NCI-H526 treated with DMSO at 0.1 percent for 48 hours (cell line): ENCODE data around the gene ROPN1B.

Experiments used
- DNase-seq: peaks from one replicate; lab custom pipeline; 2025; lab: John Stamatoyannopoulos, UW

ROPN1B gene

DNA sequence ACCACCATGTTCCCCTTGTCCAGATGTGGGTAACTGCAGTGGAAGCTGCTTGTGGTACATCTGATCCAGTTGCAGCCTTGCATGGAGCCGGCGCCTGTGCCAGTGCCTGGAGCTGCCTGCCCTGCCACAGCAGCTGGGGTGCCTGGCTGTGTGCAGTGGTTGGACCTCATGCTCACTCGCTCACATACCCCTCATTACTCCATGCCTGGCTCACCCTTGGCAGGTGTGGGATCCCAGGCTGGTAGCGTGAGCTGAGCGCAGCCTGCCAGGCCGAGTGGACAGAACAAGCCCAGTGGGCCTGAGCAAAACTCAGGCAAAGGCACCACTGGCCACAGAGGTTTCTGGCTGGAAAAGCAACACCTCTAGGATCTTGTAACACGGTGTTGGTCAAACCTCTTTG lies 35.7 kb downstream of the ROPN1B start:
- no peak for DNase-seq

DNA sequence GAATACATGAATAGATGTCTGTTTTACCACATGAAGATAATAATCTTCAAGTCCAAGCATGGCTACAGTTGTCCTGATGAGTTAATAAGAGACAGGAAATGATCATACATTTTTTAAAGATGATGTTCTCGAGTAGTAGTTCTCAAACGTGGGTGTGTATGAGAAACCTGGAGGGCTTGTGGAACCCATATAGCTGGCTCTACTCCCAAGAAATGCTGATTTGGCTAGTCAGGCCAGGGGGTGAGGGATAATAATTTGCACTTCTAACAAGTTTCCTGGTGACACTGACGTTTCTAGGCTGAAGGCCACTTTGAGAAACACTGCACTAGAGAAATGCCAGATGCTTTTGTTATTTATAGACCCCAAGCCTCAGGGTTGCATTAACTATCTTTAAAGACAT lies 37.0 kb downstream of the ROPN1B start:
- DNase-seq, result no peak

DNA sequence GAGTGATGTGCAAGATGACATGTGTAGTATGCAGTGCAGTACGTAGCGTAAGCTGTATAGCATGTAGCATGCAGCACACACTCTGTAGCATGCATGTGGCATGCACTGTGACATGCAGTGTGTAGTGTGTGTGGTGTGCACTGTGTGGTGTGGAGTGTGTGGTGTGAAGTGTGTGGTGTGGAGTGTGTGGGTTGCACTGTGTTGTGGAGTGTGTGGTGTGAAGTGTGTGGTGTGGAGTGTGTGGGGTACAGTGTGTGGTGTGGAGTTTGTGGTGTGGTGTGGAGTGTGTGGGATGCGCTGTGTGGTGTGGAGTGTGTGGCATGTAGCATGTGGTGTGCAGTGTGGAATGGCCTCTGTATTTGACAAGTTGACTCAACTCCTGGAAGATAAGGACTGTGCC lies 39.2 kb downstream of the ROPN1B start:
- no peak for DNase-seq

DNA sequence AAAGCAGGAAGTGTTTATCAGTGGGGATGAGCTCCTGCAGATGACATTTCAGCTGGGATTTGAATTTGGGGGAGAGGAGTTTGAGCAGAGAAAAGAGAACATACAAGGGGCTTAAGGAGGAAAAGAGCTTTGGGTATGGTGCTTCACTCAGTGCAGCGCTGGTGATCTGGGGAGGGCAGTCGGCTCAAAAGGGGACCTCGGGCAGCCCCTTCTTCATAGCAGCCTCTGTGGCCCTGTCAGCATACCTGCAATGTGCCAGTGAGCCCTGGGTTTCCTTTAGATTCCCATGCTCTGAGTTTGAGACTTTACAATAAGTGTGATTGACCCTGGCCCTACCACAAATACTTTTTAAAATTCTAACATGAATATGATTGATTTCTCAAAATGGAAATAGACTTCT lies 40.2 kb downstream of the ROPN1B start:
- no peak for DNase-seq

DNA sequence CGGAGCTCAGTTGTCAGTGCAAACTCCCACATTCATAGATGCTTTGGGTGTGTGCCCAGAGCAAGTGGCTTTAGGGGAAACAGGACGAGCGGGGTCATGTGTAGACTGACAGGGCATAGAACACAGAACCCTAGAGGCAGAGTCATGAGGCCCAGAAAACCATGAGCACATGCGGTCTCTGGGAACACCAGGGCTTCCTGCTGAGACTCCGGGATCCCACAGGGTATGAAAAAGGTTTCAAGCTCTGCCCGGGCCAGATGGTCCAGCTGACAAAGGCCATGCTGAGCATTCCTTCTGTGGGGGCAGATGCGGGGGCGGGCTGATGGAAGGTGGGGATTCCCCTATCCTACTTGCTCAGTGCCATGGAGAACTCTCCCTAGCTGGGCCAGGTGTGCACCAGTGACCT lies 44.8 kb downstream of the ROPN1B start:
- DNase-seq, result no peak

DNA sequence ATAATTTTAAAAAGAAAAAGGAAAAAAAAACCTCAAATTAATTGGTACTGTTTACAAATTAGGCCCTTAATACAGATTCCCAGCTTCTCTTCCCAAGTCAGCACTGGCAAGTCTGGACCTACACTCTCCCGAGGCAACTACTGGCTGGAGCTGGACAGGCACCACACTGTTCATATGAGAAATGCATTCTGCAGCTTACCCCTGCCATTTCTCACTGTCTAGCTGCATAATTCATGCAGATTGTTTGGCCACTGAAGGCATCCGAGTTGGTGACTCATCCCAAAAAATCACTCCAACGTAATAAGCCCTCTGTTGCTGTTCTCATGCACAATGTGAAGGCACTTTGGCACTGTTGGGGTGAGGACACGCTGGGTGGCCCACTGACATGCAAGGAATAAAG lies 45.3 kb downstream of the ROPN1B start:
- DNase-seq, result no peak

DNA sequence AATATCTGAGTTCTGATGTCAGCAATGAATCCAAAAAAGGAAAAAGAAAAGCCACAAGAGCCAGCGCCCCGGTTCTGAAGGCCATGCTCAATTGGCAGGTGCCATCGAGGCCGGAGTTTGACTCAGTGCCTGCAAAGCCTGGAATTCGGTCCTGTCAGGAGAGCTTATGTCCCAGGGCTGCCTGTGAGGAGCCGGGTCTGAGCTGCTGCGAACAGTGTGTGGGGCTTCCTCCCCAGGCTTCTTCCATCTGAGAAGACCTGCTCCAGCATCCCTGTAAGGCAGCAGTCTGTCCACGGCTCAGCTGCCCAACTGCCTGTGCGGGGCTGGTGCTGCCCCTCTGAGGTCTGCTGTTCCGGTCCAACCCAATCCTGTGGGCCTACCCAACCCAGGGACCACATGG lies 46.1 kb downstream of the ROPN1B start:
- DNase-seq, result no peak

DNA sequence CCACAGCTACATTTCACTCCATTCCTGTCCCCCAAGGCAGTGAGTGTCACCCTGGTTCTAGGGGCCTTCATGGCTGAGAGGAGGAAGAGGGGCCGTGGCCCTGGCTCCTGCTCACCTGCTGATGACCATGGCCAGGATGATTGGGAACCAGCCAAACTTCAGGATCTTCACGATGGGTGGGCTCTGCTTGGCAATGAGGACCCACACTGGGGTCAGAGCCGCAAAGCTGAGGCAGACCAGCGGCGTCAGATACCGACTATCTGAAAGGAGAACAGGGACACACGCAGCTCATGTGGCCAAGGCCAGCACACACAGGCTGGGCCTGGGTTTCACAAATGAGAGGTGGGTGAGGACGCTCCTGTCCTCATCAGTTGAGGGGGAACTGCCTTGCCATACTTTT lies 47.6 kb downstream of the ROPN1B start:
- DNase-seq, result no peak

DNA sequence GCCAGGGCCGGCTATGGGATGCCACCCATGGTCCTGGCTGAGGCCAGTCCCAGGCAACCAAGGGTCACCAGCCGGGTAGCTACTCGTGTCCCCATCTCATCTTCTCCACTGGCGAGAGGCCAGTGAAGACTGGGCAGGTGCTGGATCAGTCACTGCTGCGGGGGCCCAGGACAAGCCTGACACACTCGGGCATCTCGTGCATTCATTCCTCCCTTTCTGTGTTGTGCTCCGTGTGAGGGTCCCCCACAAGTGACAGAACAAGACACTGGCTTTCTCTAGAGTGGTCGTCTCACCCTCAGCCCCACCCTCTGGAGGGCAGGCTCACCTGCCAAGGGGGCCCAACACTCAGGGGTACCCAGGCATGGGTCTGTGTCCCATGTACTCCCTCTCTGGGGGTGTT lies 48.4 kb downstream of the ROPN1B start:
- no peak for DNase-seq

DNA sequence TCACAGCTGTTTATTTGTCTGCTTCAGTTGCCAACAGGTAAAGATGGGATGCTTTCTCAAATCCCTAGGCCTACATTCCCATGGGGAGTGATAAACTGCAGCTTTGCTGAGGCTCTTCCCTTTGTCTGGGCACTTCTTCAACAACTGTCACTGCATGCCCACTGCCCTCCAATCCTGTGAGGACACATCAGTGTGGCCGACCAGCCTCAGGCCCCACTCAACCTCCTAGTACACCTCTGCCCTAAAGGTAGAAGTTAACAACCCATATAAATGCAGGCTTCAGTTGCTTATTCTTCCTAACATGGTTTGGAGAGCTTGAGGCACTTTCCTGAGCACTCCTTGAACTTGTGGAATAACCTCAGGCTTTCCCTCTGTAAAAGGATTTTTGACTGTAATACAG lies 49.6 kb downstream of the ROPN1B start:
- DNase-seq, result no peak

DNA sequence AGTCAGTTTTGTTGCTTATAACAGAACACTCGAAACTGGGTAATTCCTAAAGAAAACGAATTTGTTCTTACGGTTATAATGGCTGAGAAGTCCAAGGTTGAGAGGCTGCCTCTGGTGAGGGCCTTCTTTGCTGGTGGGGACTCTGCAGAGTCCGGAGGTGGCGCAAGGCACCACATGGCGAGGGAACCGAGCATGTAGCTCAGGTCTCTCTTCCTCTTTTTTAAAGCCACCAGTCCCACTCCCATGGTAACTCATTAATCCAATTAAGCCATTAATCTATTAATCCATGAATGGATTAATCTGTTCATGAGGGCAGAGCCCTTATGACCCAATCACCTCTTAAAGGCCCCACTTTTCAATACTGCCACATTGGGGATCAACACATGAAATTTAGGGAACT lies 50.0 kb downstream of the ROPN1B start:
- no peak for DNase-seq

DNA sequence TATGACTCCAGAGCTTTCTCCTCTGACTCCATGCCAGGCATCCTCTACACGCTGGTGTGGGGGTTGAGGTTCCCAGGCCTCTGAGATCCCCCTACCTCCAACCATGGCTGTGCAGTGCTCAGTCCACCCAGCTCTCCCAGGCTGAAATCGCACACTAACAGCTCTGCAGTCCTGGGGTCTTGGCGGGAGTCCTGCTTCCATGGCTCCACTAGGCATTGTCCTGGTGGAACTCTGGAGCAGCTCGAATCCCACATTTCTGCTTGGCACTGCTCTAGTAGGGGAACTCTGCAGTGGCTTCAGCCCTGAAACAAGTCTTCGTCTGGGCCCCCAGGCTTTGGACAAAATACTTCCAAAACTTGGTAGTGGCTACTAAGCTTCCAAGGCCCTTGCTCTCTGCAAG lies 50.7 kb downstream of the ROPN1B start:
- no peak for DNase-seq

DNA sequence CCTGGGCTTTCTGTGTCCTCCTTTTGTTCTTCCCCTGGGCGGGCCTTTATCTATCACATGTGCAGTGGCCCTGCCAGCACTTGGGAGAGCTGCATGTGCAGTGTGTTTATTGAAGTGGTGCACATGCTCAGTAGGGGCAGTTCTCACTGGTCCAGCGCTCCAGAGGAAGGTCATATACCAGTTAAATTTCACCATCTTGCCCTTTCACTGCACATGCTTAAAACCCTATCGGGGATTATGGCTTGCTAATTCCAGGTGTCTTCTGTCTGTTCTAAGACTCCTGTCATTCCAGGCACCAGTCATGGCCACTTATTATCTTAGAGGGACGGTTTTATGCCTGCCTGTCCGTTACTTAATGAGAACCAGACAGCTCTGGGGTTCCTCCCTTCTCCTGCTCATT lies 52.2 kb downstream of the ROPN1B start:
- DNase-seq, result no peak

DNA sequence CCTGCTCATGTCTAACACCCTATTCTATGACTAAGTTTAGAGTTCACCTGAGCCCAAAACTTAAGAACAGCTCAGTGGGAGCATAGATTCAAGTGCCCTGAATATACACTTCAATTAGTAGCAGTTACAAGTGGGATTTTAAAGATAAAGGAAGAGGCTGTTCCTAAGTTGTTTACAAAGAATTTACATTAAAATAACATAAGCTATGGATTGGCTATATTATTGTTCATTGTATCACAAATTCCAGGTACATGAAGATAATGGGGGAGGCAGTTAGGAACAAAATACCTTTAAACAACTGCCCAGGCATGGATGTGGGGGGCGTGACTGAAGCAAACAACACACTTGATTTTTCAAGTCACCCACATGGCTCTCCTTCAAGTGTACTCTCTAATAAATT lies 52.7 kb downstream of the ROPN1B start:
- DNase-seq, result no peak

DNA sequence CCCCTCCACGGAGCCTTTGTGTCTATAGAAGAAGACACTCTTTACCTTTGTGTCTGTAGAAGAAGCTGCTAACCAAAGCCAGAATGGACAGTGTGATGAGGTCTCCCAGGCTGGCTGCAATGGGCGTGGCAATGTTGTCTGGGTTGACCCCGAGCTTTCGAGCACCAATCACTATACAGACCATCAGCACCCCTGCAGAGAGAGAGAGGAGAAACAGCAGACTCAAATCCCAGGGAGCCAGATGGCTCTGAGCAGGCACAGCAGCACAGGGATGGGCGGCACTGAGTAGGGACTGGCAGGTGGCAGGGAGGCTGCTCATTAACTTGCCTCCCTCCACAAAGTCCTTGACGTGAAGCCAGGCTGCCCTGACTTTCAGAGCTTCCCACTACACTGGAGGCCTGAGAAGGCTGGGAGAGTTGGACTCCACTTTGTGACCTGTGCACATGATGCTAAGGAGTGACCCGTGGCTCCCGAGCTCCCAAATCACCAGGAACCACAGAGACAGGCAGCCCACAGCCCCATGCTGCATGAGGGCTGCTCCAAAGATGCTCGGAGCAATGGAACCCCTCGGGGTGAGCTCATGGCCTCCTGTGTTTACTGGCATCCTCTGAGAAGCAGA lies 53.9 kb downstream of the ROPN1B start:
- DNase-seq, result no peak

DNA sequence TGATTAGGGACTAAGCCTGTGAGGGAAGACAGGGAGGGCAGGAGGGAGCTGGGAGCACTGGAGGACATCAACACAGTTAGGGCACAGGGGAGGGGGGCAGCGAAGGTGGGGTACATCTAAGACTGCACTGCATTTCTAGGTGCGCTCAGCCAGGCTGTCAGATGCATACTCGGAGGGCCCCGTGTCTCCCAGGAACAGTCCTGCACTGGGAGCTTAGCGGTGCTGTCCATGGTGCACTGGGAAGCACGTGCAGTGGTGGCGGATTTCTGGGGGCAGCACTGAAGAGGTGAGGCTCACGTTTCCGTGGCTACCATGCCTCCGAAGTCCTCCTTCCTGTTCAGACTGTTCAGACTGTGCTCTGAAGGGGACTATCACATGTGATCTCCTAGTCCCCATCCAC lies 54.4 kb downstream of the ROPN1B start:
- no peak for DNase-seq

DNA sequence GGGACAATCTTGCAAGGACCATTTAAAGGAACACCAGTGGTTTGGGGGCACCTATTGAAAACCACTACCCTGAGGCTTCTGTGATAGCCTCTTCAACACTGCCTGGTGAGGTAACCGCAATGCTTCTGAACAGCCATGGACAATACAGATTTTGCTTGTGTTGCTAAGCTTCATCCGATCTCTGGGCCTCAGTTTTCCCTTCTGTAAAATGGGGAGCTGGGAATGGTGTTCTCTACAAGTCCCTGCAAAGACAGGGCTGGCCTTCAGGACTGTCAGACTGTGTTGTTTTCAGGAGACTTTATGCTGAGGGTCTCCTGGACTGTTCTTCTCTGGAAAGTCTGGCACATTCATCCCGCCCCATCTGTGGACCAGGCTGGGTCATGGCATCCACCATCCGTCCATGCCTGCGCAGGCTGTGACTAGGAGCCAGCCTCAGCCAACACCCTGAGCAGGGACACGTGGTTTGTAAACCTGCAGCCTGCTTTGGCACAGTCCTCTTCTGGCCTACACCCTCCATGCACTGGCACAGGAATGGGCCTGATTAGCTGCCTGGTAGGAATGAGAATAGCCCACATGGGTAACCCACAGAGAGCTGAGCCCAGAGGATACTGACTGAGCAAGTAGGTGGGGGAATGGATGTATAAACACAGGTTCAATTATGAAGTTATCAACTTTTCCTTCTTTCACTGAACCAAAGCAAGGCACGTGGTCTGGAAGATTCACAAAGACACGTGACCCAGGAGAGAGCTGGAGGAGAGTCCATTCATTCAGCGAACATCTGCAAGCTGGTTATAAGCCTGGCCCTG lies 55.3 kb downstream of the ROPN1B start:
- DNase-seq, result no peak

DNA sequence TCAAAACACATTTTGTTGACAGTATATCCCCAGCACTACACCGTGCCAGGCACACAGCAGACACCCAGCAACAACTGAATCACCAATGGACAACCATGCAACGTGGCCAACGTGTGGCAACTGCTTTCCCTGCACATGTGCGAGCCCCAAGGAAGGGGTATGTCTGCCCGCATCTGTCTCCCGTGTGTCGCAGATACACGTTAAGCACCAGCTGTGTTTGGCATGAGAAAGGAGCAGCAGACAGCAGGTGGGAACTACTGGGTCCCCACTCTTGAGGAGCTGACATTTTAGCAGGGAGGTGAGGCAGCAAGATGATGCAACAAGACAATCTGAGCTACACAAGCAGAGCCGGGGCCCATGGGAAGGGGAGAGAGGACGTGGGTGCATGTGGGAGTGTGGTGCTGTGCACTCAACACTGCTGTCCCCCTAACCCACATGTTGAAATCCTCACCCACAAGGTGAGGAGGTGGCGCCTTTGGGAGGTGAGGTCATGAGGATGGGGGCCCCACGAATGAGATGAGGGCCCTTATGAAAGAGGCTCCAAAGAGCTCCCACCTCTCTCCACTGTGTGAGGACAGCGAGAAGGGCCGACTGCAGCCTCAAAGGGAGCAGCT lies 56.2 kb downstream of the ROPN1B start:
- DNase-seq, result no peak

DNA sequence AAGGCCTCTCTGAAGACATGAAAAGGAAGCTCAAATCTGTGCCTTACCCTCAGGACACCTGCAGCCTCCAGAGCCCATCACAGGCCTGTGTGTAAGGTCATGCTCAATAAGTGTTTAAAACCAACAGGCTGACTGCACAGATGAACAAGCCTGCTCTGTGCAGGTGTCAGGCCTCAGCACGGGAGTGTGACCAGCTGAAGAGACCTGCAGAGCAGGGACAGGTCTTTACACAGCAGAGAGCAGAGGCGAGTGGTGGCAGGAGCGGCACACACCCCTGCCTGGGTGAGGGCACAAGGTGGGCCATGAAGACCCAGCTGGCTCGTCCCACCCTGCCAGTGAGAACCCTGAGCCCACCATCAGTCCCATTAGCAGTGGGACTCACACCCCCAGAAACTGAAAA lies 56.9 kb downstream of the ROPN1B start:
- no peak for DNase-seq

DNA sequence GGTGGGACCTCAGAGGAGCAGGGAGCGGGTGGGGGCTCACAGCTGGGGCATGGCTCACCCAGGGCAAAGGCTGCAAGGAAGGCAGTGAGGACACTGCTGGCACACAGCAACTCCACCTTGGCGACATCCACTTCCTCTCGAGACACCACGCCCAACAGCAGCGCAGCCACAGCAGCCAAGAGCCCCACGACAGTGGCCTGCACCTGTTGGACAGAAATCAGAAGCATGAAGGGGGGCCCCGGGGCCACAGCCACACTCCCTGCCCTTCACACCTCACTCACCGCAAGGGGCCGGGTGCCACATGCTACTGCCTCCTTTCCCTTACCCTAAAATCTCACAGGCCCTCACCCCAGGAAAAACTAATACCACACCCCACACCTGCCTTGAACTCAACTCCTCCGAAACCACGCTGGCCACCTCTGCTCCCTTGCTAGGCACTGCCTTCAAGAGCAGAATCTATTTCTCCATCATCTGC lies 57.3 kb downstream of the ROPN1B start:
- DNase-seq, result no peak

DNA sequence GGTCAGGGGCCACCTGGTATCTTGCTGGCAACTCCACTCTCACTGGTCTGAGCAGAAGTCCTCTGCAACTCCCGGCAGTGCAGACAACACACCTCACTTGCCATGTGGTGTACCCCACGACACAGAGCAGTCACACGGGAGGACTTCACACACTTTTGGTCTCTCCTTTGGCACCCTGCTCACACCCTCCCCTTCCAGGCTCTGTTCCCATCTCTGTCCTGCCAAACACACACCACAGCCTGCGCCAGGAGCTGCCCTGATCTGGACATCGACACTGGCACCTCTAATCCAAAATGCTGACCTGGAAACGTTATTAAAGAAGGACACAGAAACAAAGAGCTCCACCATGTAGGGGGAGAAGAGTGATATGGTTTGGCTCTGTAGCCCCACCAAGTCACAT lies 57.8 kb downstream of the ROPN1B start:
- no peak for DNase-seq

DNA sequence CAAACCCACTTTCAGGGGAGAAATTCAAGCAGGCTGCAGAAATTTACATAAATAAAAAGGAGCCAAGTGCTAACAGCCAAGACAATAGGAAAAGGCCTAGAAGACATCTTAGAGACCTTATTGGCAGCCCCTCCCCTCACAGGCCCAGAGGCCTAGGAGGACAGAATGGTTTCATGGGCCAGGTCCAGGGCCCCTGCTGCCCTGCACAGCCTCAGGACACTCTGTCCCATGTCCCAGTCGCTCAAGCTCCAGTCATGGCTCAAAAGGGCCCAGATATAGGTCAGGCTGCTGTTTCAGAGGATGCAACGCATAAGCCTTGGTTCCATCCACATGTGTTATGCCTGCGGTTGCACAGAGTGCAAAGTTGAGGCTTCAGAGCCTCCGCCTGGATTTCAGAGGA lies 59.1 kb downstream of the ROPN1B start:
- no peak for DNase-seq

DNA sequence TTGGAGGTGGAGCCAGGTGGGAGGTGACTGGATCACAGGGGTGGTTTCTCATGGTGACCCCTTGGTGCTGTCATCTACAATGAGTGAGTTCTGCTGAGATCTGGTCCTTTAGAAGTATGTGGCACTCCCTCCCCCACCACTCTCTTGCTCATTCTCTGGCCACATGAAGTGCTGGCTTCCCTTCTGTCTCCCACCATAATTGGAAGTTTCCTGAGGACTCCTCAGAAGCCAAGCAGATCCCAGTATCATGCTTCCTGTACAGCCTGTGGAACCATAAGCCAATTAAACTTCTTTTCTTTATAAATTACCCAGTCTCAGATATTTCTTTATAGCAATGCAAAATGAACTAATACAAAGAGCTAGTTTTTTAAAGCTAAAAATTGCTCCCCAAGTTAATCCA lies 60.3 kb downstream of the ROPN1B start:
- no peak for DNase-seq

DNA sequence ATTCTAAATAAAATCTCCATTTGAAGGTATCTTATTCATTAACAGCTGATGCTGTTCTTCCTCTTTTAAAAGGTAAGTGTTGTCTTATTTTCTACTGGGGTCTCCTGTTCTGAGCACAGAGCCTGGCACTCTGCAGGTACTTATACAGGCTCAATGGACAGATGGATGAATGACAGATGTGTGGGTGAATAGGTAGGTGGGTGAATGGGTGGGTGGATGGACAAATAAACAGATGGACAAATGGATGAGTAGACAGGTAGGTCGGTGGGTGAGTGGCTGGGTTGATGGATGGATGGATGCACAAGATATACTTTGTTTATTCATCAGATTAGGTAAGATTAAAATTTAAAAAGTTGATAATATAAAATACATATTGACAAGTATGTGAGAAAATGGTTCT lies 61.5 kb downstream of the ROPN1B start:
- no peak for DNase-seq
